Embryonic facial prominence (tissue), 1 donor: ENCODE results near the gene PEX14.

Experiments
- DNase-seq: peaks from one replicate; pipeline ENCODE4 v3.0.0-alpha.2; 2016; ENCODE audit errors: extremely low spot score

PEX14 gene

DNA sequence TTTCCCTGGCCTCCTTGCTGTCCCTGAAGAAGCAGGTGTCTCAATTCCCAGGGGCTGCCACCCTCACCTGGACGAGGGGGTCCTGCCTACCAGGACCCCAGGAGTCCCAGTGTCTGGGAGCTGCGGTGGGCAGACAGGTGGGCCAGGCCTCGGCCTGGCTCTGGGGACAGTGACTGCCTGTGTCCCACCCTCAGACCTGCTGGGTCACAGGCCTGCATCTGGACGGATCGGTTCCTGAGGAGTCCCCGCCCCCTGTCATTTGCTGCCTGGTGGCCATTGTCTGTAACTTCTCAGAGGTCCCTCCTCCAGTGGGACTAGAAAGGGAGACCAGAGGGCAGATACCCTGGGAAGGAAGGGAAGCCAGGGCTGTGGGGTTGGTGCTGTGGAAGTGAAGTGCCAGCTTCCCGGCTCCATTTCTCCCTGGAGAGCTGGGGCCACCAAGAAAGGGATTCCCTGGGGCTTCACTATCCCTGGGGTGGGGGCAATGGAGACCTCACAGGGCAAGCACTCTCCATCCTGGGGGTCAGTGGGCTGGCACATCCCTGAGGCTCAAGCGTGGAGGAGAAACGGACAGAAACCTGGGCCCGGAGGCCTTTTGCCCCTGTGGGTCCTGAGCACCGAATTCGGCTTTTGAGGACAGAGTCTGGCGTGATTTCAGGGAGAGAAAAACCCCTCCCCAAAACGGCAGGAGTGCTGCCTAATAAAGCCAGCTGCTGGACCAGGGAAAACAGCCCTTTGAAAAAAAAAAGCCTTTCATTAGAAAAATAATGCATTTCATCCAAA lies 157.3 kb downstream of the PEX14 start:
- no peak for DNase-seq

- DNase-seq = no peak
These were observed 157.9 kb downstream of the PEX14 start for GRCh38 chr1:10632691-10633090.

- DNase-seq = no peak
These were observed 158.7 kb downstream of the PEX14 start for GRCh38 chr1:10633416-10633815.

DNA sequence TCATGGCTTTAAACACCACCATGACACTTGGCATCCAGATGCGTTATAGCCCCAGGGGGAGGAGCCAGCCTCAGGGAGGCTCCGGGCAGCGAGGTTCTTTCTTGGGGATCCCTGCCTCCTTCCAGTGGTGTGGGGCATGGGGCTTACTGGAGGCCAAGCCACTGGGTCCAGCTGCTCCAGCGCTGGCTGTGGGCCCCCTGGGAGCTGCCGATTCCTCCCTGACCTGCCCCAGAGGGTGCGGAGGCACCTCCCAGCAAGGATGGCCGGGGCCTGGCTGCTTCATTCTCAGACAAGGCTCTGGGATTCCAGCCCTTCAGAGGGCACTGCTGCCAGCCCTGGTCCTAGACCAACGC lies 159.3 kb downstream of the PEX14 start:
- DNase-seq = no peak

DNA sequence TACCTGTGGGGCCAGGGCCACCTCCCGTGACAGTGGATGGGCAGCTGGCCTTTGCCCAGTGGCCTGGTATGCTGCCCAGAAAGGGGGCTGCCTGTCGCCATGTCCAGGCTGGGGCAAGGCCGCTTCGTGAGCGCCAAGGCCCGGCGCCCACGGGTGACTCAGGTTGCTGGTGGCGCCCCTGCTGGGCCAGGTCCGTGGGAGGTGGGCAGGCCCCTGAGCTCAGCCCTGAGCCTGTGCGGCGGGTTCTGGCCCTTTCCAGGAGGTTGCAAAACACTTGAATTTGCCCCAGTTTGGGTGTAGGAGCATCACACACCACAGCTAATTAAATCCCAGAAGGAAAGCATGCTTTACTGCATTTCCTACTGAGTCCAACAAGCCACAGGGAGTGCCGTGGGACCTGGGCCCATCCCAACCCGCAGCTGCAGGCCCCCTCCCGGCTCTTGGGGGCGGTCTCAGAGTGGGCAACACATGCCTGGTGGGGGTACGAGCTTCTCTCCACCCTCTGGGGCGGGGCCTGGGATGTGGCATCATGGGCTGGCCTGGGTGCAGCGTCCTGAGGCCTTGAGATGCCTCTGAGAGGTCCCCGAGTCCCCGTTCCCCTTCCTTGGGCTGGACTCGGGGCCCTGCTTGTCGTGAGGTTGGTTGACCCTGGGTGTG lies 159.8 kb downstream of the PEX14 start:
- no peak for DNase-seq

DNA sequence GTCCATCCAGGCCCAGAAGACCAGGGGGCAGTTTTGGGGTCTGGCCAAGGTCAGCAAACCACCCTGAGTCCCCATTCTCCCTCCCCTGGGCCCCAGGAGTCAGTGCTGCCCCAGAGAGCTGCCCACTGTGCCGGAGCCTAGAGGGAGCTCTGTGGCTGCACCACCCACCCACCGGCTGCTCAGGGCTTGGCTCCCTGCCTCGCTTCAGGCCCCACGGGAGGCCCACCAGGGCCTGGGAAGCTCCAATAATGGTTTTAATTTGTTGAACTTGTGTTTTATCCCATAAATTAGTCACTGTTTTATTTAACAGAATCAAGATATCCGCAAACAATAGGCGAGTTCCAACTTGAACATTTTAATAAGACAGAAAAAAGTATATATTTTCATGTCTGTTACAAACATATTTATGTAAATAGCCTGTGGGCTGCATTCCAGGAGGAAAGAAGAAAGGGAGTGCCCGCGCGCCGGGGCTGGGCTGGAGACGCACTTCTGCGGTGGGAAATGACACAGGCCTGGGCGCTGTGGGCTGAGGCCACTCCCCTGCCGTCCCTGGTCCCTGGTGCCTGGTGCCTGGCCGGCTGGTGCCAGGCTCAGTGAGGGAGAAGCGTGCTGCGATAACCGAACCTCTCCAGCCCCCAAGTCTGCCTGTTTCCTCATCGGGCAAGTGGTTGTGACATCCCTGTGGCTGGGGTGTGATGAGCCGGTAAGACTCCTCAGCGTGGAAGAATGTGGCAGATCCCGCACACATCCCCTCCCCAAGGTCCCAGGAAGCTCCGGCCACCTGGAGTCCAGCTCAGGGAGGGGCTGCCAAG lies 160.5 kb downstream of the PEX14 start:
- no peak for DNase-seq

GRCh38 chr1:10635992-10636391 lies 161.2 kb downstream of the PEX14 start:
- DNase-seq = no peak

- no peak for DNase-seq
These were observed 162.7 kb downstream of the PEX14 start for GRCh38 chr1:10637400-10637799.

DNA sequence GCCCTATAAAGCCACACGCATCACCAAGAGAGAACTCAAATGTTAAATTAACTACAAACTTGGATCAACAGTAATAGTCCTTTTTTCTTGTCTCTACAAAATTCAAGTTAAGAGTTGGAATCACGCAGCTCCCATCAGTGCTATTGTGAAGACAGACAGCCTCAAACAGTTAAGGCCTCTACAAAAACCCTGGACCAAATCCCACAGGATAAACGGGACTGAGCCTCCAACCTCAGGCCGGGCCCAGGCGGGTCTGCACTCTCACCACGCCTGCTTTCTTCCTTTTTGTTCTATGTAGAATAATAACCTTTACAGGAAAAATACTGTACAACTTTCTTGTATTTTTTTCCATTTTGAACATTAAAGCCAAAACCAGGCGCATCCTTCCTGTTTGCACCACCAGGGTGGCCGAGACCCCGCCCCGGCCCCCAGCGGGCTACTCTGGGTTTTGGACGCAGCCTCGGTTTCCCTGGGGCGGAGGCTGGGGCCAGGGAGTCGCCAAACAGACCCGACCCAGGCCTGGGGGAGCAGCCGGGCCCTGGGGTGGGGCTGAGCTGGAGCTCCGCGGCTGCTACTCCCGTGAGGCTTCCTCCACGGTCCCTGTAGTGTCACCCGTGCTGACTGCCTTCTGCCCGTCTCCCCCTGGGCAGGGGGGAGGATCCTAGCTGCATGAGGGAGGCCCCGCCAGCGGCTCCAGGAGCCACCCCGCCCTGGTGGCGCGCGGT lies 163.2 kb downstream of the PEX14 start:
- DNase-seq = no peak

DNA sequence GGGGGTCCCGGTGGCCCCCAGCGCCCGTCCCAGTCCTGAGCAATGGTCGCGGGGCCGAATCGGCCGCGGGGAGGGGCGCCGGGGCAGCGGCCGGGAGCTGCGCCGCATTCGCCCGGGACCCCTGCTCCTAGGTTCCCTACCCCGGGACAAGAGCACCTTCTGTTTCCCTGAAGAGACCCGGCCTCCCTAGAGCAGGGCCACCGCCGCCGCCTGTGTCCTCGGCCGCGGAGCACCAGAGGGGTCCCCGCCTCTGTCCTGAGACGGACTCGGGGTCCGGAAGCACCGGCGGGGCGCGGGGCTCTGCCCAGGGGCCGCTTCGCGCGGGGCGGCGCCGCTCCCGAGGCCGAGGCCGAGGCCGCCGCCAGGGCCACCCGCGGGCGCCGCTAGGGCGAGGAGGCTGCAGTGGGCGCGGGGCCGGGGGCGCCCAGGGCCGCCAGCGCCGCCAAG lies 163.8 kb downstream of the PEX14 start:
- no peak for DNase-seq

- DNase-seq = no peak
These were observed 164.4 kb downstream of the PEX14 start for GRCh38 chr1:10639011-10639774.

DNA sequence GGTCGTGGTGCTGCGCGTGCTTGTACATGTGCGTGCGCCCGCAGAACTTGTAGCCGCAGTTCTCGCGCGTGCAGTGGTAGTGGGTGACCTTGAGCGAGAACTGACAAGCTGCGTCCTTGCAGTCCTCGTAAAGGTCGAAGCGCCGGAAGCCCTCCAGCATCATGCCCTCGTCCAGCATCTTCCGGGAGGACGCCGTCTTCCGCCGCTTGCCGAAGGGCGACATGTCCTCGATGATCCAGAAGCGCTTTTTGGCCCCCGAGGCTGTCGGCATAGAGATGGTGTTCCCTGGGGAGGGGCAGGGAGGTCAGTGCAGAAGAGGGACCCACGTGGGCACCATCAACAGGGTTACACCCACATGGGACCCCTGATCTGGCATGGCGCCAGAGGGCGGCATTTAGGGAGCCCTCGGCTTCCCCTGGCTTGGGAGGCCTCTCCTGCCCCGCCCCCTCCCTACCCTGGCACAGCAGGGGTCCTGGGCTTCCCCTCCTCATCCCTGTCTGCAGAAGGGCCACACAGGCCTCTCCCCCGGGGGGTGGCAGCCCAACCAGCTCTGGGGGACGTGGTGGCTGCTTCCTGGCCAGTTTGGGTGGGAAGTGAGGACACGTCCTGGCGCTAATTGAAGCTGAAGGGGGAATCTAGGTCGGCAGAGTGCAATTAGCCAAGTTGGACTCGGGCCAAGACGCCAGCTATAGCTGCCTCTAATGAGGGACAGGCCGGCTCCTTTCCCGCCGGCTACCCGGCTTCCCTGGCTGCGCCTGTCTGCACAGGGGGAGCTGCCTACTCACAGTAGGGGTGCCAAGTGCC lies 165.2 kb downstream of the PEX14 start:
- no peak for DNase-seq

- DNase-seq = no peak
These were observed 166.2 kb downstream of the PEX14 start for GRCh38 chr1:10640843-10641553.

- DNase-seq = no peak
These were observed 167.2 kb downstream of the PEX14 start for GRCh38 chr1:10641976-10642375.

DNA sequence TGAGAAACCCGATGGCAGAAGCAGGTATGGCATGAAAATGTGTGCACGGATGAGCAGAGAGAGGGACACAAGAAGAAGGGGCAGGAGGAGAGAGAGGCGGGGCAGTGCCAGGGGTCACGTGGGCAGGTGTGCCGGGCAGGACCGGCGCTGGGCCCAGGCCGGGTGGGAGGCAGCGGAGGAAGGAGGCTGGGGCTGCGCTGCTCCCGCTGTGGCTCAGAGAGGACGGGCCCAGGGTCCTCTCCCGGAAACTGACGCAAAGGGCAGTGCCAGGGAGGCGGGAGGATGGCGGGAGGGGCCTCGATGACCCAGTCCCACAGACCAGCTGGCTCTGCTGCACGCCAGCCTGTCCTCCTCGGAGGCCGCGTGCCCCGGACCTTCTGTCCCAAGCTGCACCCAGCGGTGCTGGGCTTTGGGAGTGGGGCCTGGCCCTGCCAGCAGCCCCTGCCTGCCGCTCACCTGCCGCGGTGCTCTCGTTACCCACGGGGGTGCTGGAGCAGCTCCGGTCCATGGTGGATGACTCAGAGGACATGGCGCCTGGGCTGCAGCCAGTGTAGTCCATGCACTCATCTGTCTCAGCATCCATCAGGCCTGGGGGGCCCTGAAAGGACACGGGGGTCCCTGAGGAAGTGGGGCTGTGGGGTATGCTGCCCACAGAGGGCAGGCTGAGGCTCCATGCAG lies 167.8 kb downstream of the PEX14 start:
- DNase-seq = no peak

DNA sequence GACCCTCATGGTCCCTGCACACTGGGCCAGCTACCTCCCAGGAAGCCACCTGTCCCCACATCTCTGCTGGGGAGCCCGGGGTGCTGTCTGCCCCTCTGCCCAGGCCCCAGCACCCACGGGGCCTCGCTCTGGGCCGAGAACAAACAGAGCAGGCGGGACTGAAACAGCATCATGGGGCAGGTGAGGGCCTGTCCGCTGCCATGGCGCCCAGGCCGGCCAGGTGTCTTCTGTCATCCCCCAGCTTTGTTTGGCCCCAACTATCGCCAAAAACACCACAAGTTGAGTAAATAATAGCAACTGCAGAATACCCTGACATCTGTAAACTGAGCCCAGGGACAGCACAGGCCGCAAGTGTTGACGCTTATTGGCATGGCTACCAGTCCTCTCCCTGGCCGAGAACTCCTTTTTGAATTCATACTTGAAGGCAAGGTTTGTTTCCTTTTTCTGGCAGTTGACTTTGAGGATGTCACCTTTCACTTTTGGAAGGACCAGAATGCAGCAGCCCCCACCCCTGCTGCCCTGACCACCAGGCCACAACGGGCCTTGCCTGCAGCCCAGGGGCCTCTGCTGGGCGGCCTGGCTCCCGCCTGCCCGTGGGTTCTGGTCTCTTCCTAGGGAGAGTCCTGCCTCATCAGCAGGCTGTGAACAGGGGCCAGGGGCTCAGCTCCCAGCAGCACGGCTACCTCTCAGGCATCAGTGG lies 169.0 kb downstream of the PEX14 start:
- no peak for DNase-seq

- DNase-seq = no peak
These were observed 169.8 kb downstream of the PEX14 start for GRCh38 chr1:10644307-10645128.
